ENCODE measurements around the gene C6orf141. TPM values are rescaled to one million over a fixed set of nuclear protein-coding genes. Genes with fewer than 3 reads are reported as not detected.
A peak's percentile ranks its signal among the peaks of the same experiment; 100 is the strongest.

C6orf141 gene
- total and polyA plus RNA-seq, 2 of the 13 experiments (the other 11 are each of a cell fraction or from before 2014, with no cell fraction given), result 0.07 TPM; not detected in 1

DNA sequence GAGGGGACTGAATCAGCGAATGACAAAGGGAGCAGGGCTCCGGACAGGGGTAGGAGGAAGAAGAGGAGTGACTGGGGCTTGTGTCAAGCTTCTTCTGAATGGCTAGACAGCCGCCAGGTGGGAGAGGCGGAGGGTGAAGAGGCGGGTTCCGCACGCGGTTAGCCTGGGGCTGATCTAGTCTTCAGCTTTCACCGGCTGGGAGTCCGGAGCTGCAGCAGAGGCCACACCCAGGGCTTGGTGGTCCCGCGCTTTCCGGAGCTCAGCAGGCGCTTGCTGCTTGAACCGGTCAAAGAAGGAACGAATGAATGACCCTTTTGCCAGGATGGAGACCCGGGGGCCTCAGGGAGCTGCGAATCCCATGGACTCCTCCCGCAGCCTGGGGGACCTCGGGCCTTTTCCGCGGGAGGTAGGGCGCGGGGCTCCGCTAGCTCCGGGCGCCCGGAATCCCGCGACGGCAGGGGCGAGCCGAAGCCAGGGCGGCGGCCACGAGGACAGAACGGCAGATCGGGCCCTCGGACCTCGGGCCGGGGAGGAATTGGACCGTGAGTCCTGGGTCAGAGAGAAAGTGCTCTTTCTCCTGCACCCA is at the start of gene C6orf141 (continued):
- TF ChIP-seq POLR2G (IDR thresholded peaks at IDR 0.05; ENCODE audit: low read depth, low read length), result no peak
- TF ChIP-seq SKI (IDR thresholded peaks at IDR 0.05; ENCODE audit: partially characterized antibody), result no peak
- no peak for TF ChIP-seq RARA (CRISPR knock-in tag; IDR thresholded peaks at IDR 0.05)
- peak; percentile 36; the same call in 1 of the 2 replicates for TF ChIP-seq KDM5B (CRISPR knock-in tag; IDR thresholded peaks at IDR 0.05; ENCODE audit: borderline replicate concordance)
- no peak for TF ChIP-seq ZBTB21 (CRISPR knock-in tag; IDR thresholded peaks at IDR 0.05)

DNA sequence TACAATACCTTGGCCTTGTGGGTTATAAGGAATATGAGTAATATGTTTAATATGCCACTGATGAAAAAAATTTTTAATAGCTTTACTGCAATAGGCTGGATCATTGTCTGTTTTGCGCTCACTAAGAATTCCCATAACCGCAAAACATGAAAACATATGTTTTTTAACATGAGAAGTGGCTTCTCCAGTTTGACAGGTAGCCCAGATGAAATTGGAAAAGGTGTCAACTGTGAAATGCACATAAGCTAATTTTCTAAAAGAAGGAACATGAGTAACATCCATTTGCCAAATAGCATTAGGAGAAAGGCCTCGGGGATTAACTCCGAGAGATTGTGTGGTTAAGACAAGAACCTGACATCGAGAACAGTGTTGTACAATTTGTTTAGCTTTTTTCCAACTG is 45.8 kb upstream of the C6orf141 start:
- DNase-seq (ENCODE audit: low spot score) (no peak), ATAC-seq (no peak), FAIRE-seq (no peak)
- in situ Hi-C loops (cut with HindIII; ENCODE audit: extremely low pct_ligation_motif_present, low pct_unique_long_range_greater_than_20kb) (no loop called here), intact Hi-C loops (cut with micrococcal nuclease; ENCODE audit: unreplicated experiment) (no loop called here)
- H3K4me1 ChIP-seq (ENCODE audit: insufficient read depth, low read length), result peaks cover 36% of the 10 kb centered on the region
- H3K4me2 ChIP-seq (ENCODE audit: low read depth, low read length), result no peak overlapping the region
- H3K79me2 ChIP-seq (ENCODE audit: insufficient read depth, low read length), result no peaks in the 10 kb centered on the region
- H2AFZ ChIP-seq (ENCODE audit: low read length), result no peak overlapping the region
- no TSS peak for BruUV-seq (replicated peaks)
- H3K36me3 ChIP-seq (replicated peaks in 1 of 2; ENCODE audit: control insufficient read depth in 1 of 2, insufficient read depth in 2 of 2, low read length in 2 of 2), result no peaks in the 10 kb centered on the region
- POLR2A ChIA-PET, result no interaction called here
- no peak overlapping the region for H3K27ac ChIP-seq (ENCODE audit: extremely low read length, insufficient read depth, low read length)
- 98% methylated on average over 5 of the region's 5 CpGs for WGBS (ENCODE audit: low lambda C conversion rate)
- H3K9ac ChIP-seq (ENCODE audit: insufficient read depth, low read depth, low read length), result no peak overlapping the region
- no peaks in the 10 kb centered on the region for H3K9me3 ChIP-seq (ENCODE audit: low read length)
- CTCF ChIA-PET (ENCODE audit: low intra/inter-chr PET ratio, low total read pairs), result no interaction called here
- H3K4me3 ChIP-seq (replicated peaks in 1 of 3; ENCODE audit: insufficient read depth in 1 of 3, low read depth in 2 of 3, low read length in 3 of 3), result no peak overlapping the region
- no peaks in the 10 kb centered on the region for H3K27me3 ChIP-seq (ENCODE audit: control insufficient read depth in 1 of 2, insufficient read depth in 2 of 2, low read length in 2 of 2)
- TF ChIP-seq HOXD1 (CRISPR knock-in tag; IDR thresholded peaks at IDR 0.05), result no peak
- no peak for TF ChIP-seq SRSF9 (IDR thresholded peaks at IDR 0.05; ENCODE audit: borderline replicate concordance, insufficient read depth, low read depth, low read length, poor library complexity, severe bottlenecking)
- no peak for TF ChIP-seq ATAD3A (CRISPR knock-in tag; IDR thresholded peaks at IDR 0.05)
- TF ChIP-seq, protein P1, sequence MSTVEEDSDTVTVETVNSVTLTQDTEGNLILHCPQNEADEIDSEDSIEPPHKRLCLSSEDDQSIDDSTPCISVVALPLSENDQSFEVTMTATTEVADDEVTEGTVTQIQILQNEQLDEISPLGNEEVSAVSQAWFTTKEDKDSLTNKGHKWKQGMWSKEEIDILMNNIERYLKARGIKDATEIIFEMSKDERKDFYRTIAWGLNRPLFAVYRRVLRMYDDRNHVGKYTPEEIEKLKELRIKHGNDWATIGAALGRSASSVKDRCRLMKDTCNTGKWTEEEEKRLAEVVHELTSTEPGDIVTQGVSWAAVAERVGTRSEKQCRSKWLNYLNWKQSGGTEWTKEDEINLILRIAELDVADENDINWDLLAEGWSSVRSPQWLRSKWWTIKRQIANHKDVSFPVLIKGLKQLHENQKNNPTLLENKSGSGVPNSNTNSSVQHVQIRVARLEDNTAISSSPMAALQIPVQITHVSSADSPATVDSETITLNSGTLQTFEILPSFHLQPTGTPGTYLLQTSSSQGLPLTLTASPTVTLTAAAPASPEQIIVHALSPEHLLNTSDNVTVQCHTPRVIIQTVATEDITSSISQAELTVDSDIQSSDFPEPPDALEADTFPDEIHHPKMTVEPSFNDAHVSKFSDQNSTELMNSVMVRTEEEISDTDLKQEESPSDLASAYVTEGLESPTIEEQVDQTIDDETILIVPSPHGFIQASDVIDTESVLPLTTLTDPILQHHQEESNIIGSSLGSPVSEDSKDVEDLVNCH (CRISPR knock-in tag; IDR thresholded peaks at IDR 0.05), result no peak
- TF ChIP-seq, protein P2, sequence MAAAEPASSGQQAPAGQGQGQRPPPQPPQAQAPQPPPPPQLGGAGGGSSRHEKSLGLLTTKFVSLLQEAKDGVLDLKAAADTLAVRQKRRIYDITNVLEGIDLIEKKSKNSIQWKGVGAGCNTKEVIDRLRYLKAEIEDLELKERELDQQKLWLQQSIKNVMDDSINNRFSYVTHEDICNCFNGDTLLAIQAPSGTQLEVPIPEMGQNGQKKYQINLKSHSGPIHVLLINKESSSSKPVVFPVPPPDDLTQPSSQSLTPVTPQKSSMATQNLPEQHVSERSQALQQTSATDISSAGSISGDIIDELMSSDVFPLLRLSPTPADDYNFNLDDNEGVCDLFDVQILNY (CRISPR knock-in tag; conservative IDR thresholded peaks at IDR 0.05), result no peak
- TF ChIP-seq, protein P3, sequence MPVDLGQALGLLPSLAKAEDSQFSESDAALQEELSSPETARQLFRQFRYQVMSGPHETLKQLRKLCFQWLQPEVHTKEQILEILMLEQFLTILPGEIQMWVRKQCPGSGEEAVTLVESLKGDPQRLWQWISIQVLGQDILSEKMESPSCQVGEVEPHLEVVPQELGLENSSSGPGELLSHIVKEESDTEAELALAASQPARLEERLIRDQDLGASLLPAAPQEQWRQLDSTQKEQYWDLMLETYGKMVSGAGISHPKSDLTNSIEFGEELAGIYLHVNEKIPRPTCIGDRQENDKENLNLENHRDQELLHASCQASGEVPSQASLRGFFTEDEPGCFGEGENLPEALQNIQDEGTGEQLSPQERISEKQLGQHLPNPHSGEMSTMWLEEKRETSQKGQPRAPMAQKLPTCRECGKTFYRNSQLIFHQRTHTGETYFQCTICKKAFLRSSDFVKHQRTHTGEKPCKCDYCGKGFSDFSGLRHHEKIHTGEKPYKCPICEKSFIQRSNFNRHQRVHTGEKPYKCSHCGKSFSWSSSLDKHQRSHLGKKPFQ (CRISPR knock-in tag; IDR thresholded peaks at IDR 0.05; ENCODE audit: insufficient replicate concordance), result no peak
- no peak for TF ChIP-seq REXO4 (CRISPR knock-in tag; IDR thresholded peaks at IDR 0.05; ENCODE audit: borderline replicate concordance)
- TF ChIP-seq ZNF782 (CRISPR knock-in tag; IDR thresholded peaks at IDR 0.05; ENCODE audit: borderline replicate concordance), result no peak
- H4K20me1 ChIP-seq (ENCODE audit: insufficient read depth, low read length), result no peaks in the 10 kb centered on the region

Data from HepG2 (cell line).